OCI-LY1 (cell line): ENCODE measurements around the gene MYBPC1.

ENCODE experiments used
- EZH2 ChIP-seq: fragments of 200-600 bp; sonication (generic), shearing (Covaris generic); IDR thresholded peaks from 2 replicates; pipeline ENCODE4 v1.8.0; 2017; ENCODE audit warnings: borderline replicate concordance, mixed run types, mild to moderate bottlenecking, antibody characterized with exemption, low read length, moderate library complexity, mixed read lengths
- TF ChIP-seq, protein P1 (sequence below): fragments of 200-600 bp; sonication (generic), shearing (Covaris generic); IDR thresholded peaks from 2 replicates; pipeline ENCODE4 v1.5.1; 2017; ENCODE audit warnings: mild to moderate bottlenecking, antibody characterized with exemption, low read length, moderate library complexity, mixed read lengths

DNA sequence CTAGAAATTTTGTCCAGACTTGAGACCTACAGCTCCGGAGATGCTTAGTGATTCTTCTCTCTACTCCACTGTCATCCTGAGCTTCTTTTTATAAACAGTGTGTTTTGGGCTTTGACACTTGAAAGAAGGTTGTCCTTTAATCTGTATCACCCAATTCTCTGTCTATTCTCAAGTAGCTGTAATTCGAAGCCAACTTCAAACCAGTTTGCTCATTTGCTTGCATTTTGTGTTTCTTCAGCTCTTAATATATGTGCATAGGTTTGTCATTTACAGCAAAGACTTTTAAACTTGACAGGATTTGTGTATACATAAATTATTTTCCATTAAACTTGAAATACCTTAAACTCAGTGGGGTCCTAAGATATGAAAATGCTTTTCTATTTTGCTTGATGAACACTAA lies 16.4 kb upstream of the MYBPC1 start:
- TF ChIP-seq, protein P1, sequence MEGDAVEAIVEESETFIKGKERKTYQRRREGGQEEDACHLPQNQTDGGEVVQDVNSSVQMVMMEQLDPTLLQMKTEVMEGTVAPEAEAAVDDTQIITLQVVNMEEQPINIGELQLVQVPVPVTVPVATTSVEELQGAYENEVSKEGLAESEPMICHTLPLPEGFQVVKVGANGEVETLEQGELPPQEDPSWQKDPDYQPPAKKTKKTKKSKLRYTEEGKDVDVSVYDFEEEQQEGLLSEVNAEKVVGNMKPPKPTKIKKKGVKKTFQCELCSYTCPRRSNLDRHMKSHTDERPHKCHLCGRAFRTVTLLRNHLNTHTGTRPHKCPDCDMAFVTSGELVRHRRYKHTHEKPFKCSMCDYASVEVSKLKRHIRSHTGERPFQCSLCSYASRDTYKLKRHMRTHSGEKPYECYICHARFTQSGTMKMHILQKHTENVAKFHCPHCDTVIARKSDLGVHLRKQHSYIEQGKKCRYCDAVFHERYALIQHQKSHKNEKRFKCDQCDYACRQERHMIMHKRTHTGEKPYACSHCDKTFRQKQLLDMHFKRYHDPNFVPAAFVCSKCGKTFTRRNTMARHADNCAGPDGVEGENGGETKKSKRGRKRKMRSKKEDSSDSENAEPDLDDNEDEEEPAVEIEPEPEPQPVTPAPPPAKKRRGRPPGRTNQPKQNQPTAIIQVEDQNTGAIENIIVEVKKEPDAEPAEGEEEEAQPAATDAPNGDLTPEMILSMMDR, result no peak
- TF ChIP-seq EZH2, result no peak
